ENCODE results near the gene ASGR2.
A peak's percentile ranks its signal among the peaks of the same experiment; 100 is the strongest.
"Not testable (repeated sequence)": the region's sequence is repeated elsewhere in the genome, so short reads cannot be mapped to it uniquely, and the experiment has no call there.

The ASGR2 gene

GRCh38 chr17:7133916-7134315 is 19.3 kb upstream of the ASGR2 start:
- TF ChIP-seq JUND (IDR thresholded peaks at IDR 0.05; ENCODE audit: low read depth), result no peak
- in situ Hi-C loops (cut with HindIII; ENCODE audit: low pct_unique_long_range_greater_than_20kb, low sequenced_read_pairs), result no loop called here
- no peak for DNase-seq (ENCODE audit: low read depth in 1 of 2, low spot score in 1 of 2)

DNA sequence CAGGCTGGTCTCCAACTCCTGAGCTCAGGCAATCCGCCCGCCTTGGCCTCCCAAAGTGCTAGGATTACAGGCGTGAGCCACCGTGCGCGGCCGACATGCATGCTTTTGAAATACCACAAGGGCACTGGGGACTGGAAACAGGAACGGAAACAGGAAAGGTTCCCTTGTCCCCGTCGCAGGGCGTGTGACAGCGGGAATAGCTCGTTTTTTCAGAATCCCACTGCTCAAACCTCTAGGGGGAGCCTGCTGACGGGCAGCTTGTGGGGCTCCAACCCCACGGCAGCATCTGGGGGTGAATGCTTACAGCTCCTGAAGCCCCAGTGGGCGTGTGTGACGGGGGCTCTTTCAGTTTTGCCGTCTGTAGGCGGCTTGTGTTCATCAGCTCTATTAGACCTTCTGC is 18.8 kb upstream of the ASGR2 start:
- in situ Hi-C loops (cut with HindIII; ENCODE audit: low pct_unique_long_range_greater_than_20kb, low sequenced_read_pairs), result no loop called here
- DNase-seq (ENCODE audit: low read depth in 1 of 2, low spot score in 1 of 2), result peak in 1 of 2 experiments; percentile 51
- TF ChIP-seq JUND (IDR thresholded peaks at IDR 0.05; ENCODE audit: low read depth), result no peak

DNA sequence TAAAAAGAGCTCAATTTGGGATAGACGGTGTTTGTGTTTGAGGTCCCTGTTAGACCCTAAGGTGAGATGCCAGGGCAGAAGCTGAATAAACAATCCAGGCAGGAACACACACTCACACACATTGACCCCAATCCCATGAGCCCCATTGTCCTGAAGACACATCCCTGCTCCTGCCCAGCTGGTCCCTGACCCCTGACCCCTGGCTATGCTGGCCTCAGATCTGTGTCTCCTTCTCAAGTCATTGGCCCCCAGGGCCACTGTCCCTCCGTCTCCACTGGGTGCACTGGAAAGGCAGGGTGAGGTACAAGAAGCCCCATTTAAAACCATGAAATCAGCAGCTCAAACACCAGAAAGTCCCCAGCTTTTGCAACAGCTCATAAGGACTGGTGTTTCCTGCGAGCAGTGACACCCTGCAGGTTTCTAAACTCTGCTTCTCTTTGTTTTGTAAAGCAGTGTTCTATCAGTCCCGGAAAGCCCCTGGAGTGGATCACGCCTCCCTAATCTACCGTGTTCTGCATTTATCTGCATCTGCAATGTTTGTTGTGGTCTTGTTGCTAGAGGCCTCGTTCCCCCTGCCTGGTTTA is 18.0 kb upstream of the ASGR2 start:
- in situ Hi-C loops (cut with HindIII; ENCODE audit: low pct_unique_long_range_greater_than_20kb, low sequenced_read_pairs), result no loop called here
- TF ChIP-seq JUND (IDR thresholded peaks at IDR 0.05; ENCODE audit: low read depth), result no peak
- no peak for DNase-seq (ENCODE audit: low read depth in 1 of 2, low spot score in 1 of 2)

GRCh38 chr17:7131423-7131791 is 16.8 kb upstream of the ASGR2 start:
- no peak for DNase-seq (ENCODE audit: low read depth in 1 of 2, low spot score in 1 of 2)
- in situ Hi-C loops (cut with HindIII; ENCODE audit: low pct_unique_long_range_greater_than_20kb, low sequenced_read_pairs), result no loop called here
- TF ChIP-seq JUND (IDR thresholded peaks at IDR 0.05; ENCODE audit: low read depth), result no peak

DNA sequence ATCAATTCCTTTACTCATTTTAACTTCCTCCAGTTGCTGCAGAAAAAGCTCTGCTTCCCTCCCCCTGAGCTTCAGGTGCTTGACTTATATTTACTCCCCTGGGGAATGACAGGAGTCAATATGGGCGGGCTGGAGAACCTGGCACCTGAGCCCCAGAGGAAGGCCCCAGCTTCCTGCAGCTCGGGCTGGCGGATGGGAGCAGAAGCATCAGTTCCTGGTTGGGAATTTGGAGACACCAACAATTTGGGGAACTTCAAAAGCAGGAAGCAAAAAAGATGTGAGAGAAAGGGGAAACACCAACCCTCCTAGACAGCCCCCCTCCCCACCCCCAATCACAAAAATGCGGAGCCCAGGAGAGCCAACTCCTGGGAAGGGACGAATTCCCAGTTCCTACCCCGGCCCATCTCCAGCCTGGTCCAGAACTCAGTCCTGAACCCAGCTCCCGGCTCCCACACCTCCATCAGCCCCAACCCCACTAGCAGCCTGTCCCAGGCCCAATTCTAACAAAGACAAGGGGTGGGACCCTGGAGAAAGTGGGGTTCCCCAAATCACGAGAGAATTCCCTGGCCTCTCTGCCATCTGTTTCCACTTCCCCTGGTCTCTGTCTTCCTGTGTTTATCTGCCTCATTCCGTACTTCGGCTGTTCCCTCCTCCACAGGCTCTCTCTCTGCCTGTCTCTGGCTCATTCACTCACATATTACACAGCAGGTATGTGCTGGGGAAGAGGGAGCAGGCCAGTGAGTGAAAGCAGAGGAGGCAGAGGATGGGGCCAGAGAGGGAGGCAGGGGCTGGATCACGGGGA is 16.2 kb upstream of the ASGR2 start:
- in situ Hi-C loops (cut with HindIII; ENCODE audit: low pct_unique_long_range_greater_than_20kb, low sequenced_read_pairs), result no loop called here
- no peak for TF ChIP-seq JUND (IDR thresholded peaks at IDR 0.05; ENCODE audit: low read depth)
- DNase-seq (ENCODE audit: low read depth in 1 of 2, low spot score in 1 of 2), result no peak

DNA sequence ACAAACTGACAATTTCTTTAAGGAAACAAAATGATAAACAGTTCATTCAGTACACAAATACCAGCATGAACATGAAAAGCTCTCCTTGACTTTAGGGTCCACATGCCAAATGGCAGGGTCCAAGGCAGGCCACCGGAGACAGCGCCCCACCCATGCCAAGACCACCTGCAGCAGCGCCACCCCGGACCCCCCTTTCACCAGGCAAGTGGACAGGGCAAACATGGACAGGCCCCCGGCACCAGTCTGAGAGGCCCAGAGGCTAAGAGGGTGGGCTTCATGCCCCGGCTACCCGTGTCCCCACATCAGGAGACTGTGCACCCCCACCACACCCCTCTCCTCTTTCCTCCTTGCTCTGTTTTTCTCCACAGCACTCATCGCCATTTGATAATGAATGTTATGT is 14.7 kb upstream of the ASGR2 start:
- TF ChIP-seq JUND (IDR thresholded peaks at IDR 0.05; ENCODE audit: low read depth), result no peak
- no peak for DNase-seq (ENCODE audit: low read depth in 1 of 2, low spot score in 1 of 2)
- in situ Hi-C loops (cut with HindIII; ENCODE audit: low pct_unique_long_range_greater_than_20kb, low sequenced_read_pairs), result no loop called here

GRCh38 chr17:7128160-7128559 is 13.5 kb upstream of the ASGR2 start:
- DNase-seq (ENCODE audit: low read depth in 1 of 2, low spot score in 1 of 2), result no peak
- in situ Hi-C loops (cut with HindIII; ENCODE audit: low pct_unique_long_range_greater_than_20kb, low sequenced_read_pairs), result no loop called here
- no peak for TF ChIP-seq JUND (IDR thresholded peaks at IDR 0.05; ENCODE audit: low read depth)

DNA sequence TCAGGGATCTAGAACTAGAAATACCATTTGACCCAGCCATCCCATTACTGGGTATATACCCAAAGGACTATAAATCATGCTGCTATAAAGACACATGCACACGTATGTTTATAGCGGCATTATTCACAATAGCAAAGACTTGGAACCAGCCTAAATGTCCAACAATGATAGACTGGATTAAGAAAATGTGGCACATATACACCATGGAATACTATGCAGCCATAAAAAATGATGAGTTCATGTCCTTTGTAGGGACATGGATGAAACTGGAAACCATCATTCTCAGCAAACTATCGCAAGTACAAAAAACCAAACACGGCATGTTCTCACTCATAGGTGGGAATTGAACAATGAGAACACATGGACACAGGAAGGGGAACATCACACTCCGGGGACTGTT is 12.9 kb upstream of the ASGR2 start:
- DNase-seq (ENCODE audit: low read depth in 1 of 2, low spot score in 1 of 2); in situ Hi-C loops (cut with HindIII; ENCODE audit: low pct_unique_long_range_greater_than_20kb, low sequenced_read_pairs): not testable (repeated sequence)

DNA sequence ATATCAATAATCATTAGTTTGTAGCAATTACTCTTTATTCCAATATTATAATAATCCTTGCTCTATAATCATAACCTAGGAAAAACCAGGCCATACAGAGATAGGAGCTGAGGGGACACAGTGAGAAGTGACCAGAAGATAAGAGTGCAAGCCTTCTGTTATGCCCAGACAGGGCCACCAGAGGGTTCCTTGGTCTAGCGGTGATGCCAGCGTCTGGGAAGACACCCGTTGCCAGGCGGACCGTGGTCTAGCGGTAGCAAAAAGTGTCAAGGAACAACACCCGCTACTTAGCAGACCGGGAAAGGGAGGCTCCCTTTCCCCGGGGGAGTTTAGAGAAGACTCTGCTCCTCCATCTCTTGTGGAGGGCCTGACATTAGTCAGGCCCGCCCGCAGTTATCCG is 11.8 kb upstream of the ASGR2 start:
- in situ Hi-C loops (cut with HindIII; ENCODE audit: low pct_unique_long_range_greater_than_20kb, low sequenced_read_pairs), result not testable (repeated sequence)
- peak in 1 of 2 experiments; percentile 22 for DNase-seq (ENCODE audit: low read depth in 1 of 2, low spot score in 1 of 2)

DNA sequence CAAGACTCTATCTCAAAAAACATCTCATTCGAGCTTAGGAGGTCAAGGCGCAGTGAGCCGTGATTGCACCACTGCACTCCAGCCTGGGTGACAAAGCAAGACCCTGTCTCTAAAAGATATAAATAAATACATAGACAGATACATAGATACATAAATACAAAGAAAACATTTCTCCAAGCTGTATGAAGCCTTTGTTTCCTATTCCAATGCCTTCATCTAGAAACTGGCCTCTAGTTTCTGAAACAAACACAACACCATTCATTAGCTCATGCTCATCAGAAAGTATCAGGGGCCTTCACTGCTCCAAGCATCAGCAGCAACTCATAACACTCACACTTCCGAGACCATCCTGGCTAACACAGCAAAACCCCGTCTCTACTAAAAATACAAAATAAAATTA is 10.3 kb upstream of the ASGR2 start:
- in situ Hi-C loops (cut with HindIII; ENCODE audit: low pct_unique_long_range_greater_than_20kb, low sequenced_read_pairs), result no loop called here
- no peak for DNase-seq (ENCODE audit: low read depth in 1 of 2, low spot score in 1 of 2)
- TF ChIP-seq JUND (IDR thresholded peaks at IDR 0.05; ENCODE audit: low read depth), result no peak

- no peak for DNase-seq (ENCODE audit: low read depth in 1 of 2, low spot score in 1 of 2)
- TF ChIP-seq JUND (IDR thresholded peaks at IDR 0.05; ENCODE audit: low read depth), result no peak
- in situ Hi-C loops (cut with HindIII; ENCODE audit: low pct_unique_long_range_greater_than_20kb, low sequenced_read_pairs), result no loop called here
These were observed 9.2 kb upstream of the ASGR2 start for GRCh38 chr17:7123844-7124243.

DNA sequence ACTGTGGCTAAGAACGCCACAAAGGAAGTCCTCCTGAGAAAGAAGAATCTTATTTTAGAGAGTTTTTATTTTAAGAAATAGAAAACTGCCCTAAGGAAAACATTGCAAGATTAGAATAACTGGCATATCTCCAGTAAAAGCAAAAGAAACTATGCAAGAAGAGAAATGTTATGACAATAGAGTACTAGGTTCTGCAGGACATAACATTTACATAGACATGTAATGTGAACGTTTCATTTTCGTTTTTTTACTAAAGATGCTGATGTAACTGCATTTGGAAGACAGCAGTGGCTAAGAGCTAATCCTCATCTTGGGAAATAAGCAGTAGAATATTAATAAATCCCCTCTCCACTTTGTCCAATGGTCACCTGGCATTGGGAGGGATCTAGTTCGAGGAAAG is 7.8 kb upstream of the ASGR2 start:
- in situ Hi-C loops (cut with HindIII; ENCODE audit: low pct_unique_long_range_greater_than_20kb, low sequenced_read_pairs), result no loop called here
- TF ChIP-seq JUND (IDR thresholded peaks at IDR 0.05; ENCODE audit: low read depth), result no peak
- no peak for DNase-seq (ENCODE audit: low read depth in 1 of 2, low spot score in 1 of 2)

- in situ Hi-C loops (cut with HindIII; ENCODE audit: low pct_unique_long_range_greater_than_20kb, low sequenced_read_pairs); DNase-seq (ENCODE audit: low read depth in 1 of 2, low spot score in 1 of 2): not testable (repeated sequence)
These were observed 6.0 kb upstream of the ASGR2 start for GRCh38 chr17:7120635-7121034.

DNA sequence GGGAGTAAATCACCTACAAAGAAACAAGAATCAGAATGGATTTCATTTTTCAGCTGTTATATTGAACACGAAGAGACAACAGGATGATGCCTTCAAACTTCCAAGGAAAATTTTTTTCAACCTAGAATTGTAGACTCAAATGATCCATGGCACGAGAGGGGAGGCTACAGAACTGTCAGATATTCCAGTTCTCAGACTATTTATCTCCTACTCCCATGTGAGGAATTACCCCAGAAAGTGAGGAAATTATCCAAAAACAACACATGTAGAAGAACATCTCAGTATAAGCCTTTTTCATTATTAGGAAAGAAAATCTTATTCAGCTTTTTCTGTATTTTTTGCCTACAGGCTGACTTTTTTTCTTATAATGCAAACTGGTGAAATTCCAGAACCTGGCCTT is 5.5 kb upstream of the ASGR2 start:
- DNase-seq (ENCODE audit: low read depth in 1 of 2, low spot score in 1 of 2), result no peak
- in situ Hi-C loops (cut with HindIII; ENCODE audit: low pct_unique_long_range_greater_than_20kb, low sequenced_read_pairs), result no loop called here
- TF ChIP-seq JUND (IDR thresholded peaks at IDR 0.05; ENCODE audit: low read depth), result no peak
